Chondrocyte (in vitro differentiated cells): ENCODE data around the gene VEZT. TPM values are rescaled to one million over a fixed set of nuclear protein-coding genes. Genes with fewer than 3 reads are reported as not detected.
A peak's percentile ranks its signal among the peaks of the same experiment; 100 is the strongest.

Experiments used
- DNase-seq: peaks from one replicate; pipeline ENCODE4 v3.0.0; 2021; ENCODE audit warnings: mixed read lengths, low spot score
- H3K27ac Mint-ChIP-seq: one replicate; pipeline ENCODE4 v1.8.0; 2021; ENCODE audit warnings: mild to moderate bottlenecking, moderate library complexity, mixed read lengths; ENCODE audit not compliant: unreplicated experiment
- H3K27me3 Mint-ChIP-seq: 2 replicates; pipeline ENCODE4 v1.8.0; 2021; ENCODE audit warnings: low read depth, mixed read lengths
- H3K36me3 Mint-ChIP-seq: 2 replicates; pipeline ENCODE4 v1.8.0; 2021; ENCODE audit warnings: low read depth, mixed read lengths
- H3K4me1 Mint-ChIP-seq: 2 replicates; pipeline ENCODE4 v1.8.0; 2021; ENCODE audit warnings: low read depth, mild to moderate bottlenecking, mixed read lengths
- H3K4me3 Mint-ChIP-seq: one replicate; pipeline ENCODE4 v1.8.0; 2021; ENCODE audit warnings: mild to moderate bottlenecking, moderate library complexity, mixed read lengths; ENCODE audit not compliant: unreplicated experiment
- H3K9me3 Mint-ChIP-seq: 2 replicates; pipeline ENCODE4 v1.8.0; 2021; ENCODE audit warnings: low read depth, mixed read lengths
- total RNA-seq: library from RNA; stranded (reverse); gene quantifications from 3 replicates; pipeline ENCODE4 v1.2.1, GENCODE V29; 2021
- TF ChIP-seq, protein P1 (sequence below): fragments of 200-600 bp; sonication (generic); IDR thresholded peaks from 2 replicates; pipeline ENCODE4 v1.5.0; 2021; ENCODE audit warnings: antibody characterized with exemption, mild to moderate bottlenecking, moderate library complexity

Gene VEZT
- total RNA-seq, 1 donor from 2014 or later, result 74.7 TPM

DNA sequence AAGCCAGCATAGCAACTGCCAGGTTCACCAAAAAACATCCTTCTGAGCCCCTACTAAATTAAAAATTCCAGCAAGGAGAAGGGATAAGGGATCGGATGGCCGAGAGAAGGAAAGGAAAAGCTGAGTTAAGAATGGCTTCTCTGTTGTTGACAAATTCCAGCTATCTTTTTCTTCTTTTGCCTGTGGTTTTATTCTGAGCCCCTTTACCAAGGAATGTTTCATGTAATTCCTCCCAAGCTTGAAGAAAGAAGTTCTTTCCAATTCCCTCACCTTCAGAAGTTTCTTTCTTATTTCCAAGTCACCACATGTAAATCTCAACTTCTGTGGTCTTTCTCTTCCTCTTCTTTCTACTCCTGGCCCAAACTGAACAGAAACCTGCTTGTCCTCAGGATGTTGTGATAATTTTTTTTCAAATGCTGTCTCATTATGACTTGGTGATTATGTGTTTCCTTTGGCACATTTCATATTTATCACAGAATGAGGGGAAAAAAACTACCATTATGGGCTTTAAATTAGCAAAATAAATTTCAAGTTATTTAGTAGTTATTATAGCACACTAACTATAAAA is 40.3 kb upstream of the VEZT start:
- no peak overlapping the region for H3K27ac Mint-ChIP-seq
- no peak overlapping the region for H3K4me3 Mint-ChIP-seq
- H3K4me1 Mint-ChIP-seq, result peaks cover 25% of the 10 kb centered on the region
- no peaks in the 10 kb centered on the region for H3K9me3 Mint-ChIP-seq
- no peak for DNase-seq
- TF ChIP-seq, protein P1, sequence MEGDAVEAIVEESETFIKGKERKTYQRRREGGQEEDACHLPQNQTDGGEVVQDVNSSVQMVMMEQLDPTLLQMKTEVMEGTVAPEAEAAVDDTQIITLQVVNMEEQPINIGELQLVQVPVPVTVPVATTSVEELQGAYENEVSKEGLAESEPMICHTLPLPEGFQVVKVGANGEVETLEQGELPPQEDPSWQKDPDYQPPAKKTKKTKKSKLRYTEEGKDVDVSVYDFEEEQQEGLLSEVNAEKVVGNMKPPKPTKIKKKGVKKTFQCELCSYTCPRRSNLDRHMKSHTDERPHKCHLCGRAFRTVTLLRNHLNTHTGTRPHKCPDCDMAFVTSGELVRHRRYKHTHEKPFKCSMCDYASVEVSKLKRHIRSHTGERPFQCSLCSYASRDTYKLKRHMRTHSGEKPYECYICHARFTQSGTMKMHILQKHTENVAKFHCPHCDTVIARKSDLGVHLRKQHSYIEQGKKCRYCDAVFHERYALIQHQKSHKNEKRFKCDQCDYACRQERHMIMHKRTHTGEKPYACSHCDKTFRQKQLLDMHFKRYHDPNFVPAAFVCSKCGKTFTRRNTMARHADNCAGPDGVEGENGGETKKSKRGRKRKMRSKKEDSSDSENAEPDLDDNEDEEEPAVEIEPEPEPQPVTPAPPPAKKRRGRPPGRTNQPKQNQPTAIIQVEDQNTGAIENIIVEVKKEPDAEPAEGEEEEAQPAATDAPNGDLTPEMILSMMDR, result no peak
- H3K36me3 Mint-ChIP-seq, result no peaks in the 10 kb centered on the region
- no peaks in the 10 kb centered on the region for H3K27me3 Mint-ChIP-seq

DNA sequence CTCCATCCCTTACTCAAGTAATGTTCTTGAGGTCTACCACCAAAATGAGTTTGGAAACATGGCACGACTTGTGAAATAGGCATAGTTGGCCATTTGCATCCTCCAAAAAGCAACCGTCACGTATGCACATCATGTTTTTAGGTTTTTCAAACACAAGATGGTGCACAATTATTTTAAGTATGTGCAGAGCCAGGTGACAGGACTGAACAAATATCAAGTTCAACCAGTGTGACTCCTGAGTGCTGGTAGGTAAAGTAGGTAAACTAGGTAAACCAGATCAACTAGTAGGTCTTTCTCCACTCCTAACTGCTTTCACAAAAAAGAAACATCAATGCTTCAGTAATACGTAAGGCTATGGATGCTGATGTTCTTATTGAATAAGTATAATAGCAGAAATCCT is 39.5 kb upstream of the VEZT start:
- TF ChIP-seq, protein P1, result no peak
- Mint-ChIP-seq H3K36me3 (no peaks in the 10 kb centered on the region), H3K9me3 (no peaks in the 10 kb centered on the region), H3K27me3 (no peaks in the 10 kb centered on the region), H3K27ac (no peak overlapping the region), H3K4me1 (peaks cover 23% of the 10 kb centered on the region), H3K4me3 (no peak overlapping the region)
- DNase-seq, result no peak

DNA sequence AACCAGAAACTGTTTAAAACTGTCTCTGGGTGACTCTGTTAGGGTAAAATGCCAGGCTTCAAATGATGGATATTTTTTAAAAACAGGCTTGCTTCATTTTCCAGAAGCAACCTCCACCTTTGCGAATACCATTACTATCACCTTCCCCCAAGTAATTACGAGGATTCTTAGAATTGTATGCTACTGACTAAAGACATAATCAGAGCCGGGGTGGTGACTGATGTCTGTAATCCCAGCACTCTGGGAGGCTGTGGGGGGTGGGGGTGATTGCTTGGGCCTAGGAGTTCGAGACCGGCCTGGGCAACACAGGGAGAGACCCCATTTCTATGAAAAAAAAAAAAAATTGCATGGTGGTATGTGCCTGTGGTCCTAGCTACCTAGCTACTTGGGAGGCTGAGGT is 38.6 kb upstream of the VEZT start:
- H3K9me3 Mint-ChIP-seq, result no peaks in the 10 kb centered on the region
- H3K36me3 Mint-ChIP-seq, result no peaks in the 10 kb centered on the region
- TF ChIP-seq, protein P1, result no peak

DNA sequence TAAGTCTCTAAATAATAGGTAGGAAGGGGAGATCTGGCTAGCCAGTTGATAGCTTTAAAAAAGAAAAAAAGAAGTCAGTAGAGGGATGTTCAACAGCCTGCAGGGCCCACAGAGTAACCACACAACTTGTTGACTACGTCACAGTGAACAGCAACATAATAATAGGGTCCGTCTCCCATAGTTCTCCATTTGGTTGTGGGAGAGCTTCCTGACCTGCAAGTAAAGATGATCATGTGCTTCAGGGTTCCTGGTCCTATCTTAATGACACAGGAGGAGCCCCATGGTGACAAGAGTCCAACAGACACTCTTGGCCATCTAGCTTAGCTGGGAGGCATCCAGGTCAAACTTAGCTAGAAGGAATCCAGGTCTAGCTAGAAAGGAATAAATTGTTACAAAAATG is 36.5 kb upstream of the VEZT start:
- Mint-ChIP-seq H3K36me3 (peaks cover 2% of the 10 kb centered on the region), H3K27me3 (no peaks in the 10 kb centered on the region), H3K4me1 (peaks cover 11% of the 10 kb centered on the region), H3K27ac (no peak overlapping the region), H3K9me3 (no peaks in the 10 kb centered on the region), H3K4me3 (no peak overlapping the region)
- TF ChIP-seq, protein P1, result no peak
- DNase-seq, result no peak

More for the DNA sequence above, 38.6 kb upstream of the VEZT start:
- DNase-seq, result no peak
- Mint-ChIP-seq H3K4me1 (peaks cover 14% of the 10 kb centered on the region), H3K27me3 (no peaks in the 10 kb centered on the region), H3K27ac (no peak overlapping the region), H3K4me3 (no peak overlapping the region)

DNA sequence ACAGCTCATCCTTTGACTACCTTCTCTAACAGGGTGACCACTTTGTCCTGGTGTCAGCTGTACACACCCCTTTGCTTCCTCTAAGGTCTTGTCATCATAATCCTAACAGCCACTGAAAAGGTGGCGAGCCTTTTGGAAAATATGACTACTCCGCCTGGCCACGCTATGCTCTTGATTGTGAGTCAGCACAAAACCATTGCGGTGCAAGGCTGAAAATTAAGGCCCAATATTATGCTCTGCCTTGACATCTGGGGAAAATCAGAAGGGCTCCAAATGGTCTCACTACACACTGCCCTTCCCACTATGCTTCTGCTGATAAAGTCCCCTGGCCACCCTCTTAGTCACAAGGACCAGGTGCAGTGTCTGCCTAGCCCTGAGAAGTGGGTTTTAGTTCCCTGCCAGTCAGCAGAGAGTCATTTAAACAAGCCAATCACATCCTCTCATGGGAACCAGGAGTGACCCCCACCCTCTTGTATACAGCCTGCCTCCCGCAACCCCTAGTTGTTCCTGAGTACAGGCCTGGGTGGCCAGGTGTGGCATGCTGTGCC is 34.7 kb upstream of the VEZT start:
- DNase-seq, result no peak
- H3K36me3 Mint-ChIP-seq, result peaks cover 2% of the 10 kb centered on the region
- peaks cover 7% of the 10 kb centered on the region for H3K4me1 Mint-ChIP-seq
- no peaks in the 10 kb centered on the region for H3K27me3 Mint-ChIP-seq
- H3K9me3 Mint-ChIP-seq, result no peaks in the 10 kb centered on the region
- no peak overlapping the region for H3K4me3 Mint-ChIP-seq
- TF ChIP-seq, protein P1, result no peak
- peak overlapping the region; percentile 79 for H3K27ac Mint-ChIP-seq
